H1 (cell line): ENCODE data around the gene LRRC63. TPM values are rescaled to one million over a fixed set of nuclear protein-coding genes. Genes with fewer than 3 reads are reported as not detected.

Experiments used
- CTCF ChIA-PET: fragments of 300-600 bp; sonication (Branson Sonifier 250); formaldehyde crosslinking; loops from one replicate; lab custom pipeline; 2021; ENCODE audit not compliant: partially characterized antibody; lab: Charles Lee
- POLR2A ChIA-PET: fragments of 300-600 bp; sonication (Branson Sonifier 250); formaldehyde crosslinking; loops from one replicate; lab custom pipeline; 2021; ENCODE audit warnings: inconsistent platforms; ENCODE audit not compliant: partially characterized antibody; lab: Charles Lee
- DNase-seq, 2 experiments: peaks; one replicate each; pipeline versions ENCODE4 v3.0.0 to v3.0.0-alpha.2; 2010 to 2022; ENCODE audit warnings: low spot score in 2 of 2, low read depth in 1 of 2, mixed read lengths in 1 of 2
- FAIRE-seq: peaks from 2 replicates; lab custom pipeline; 2011; peaks lifted over from hg19 to GRCh38; lab: Jason Lieb, UNC
- H2AFZ ChIP-seq: 2 replicates; pipeline ENCODE4 v1.8.1; 2012; ENCODE audit warnings: low read length, inconsistent platforms
- H2AK5ac ChIP-seq: 2 replicates; pipeline ENCODE4 v1.6.1; 2013; ENCODE audit warnings: low read depth, low read length
- H2BK120ac ChIP-seq: replicated peaks from 2 replicates; pipeline ENCODE3; 2013; ENCODE audit warnings: low read depth, low read length, inconsistent platforms
- H2BK12ac ChIP-seq: 2 replicates; pipeline ENCODE4 v1.6.1; 2013; ENCODE audit warnings: low read depth, low read length
- H2BK15ac ChIP-seq: 2 replicates; pipeline ENCODE4 v1.6.1; 2013; ENCODE audit warnings: low read length
- H2BK20ac ChIP-seq: 2 replicates; pipeline ENCODE4 v1.6.1; 2013; ENCODE audit warnings: low read length
- H2BK5ac ChIP-seq: 2 replicates; pipeline ENCODE4 v1.6.1; 2013; ENCODE audit warnings: low read depth, low read length
- H3K14ac ChIP-seq: 2 replicates; pipeline ENCODE4 v1.6.1; 2013; ENCODE audit warnings: inconsistent platforms; ENCODE audit not compliant: insufficient read length
- H3K18ac ChIP-seq: 2 replicates; pipeline ENCODE4 v1.6.1; 2013; ENCODE audit warnings: low read length; ENCODE audit errors: extremely low read depth
- H3K23ac ChIP-seq: 2 replicates; pipeline ENCODE4 v1.6.1; 2013; ENCODE audit warnings: inconsistent platforms; ENCODE audit not compliant: insufficient read length
- H3K23me2 ChIP-seq: 2 replicates; pipeline ENCODE4 v1.6.1; 2013; ENCODE audit warnings: low read depth, low read length
- H3K27ac ChIP-seq: 2 replicates; pipeline ENCODE4 v1.6.1; 2011; ENCODE audit warnings: low read depth, low read length, inconsistent platforms
- H3K27me3 ChIP-seq, 4 experiments: replicated peaks in 1 of 4; 1 replicate in 1 of 4; 2 replicates in 3 of 4; pipeline versions ENCODE4 v1.6.1 to v1.8.1; 2011 to 2013; ENCODE audit warnings: low read length in 3 of 4, mild to moderate bottlenecking in 3 of 4, inconsistent platforms in 2 of 4, mixed read lengths in 2 of 4, moderate library complexity in 1 of 4; ENCODE audit not compliant: control insufficient read depth in 3 of 4, insufficient read depth in 3 of 4; ENCODE audit errors: extremely low read depth in 1 of 4
- H3K36me3 ChIP-seq, 4 experiments: 2 replicates each; pipeline versions ENCODE4 v1.6.1 to v1.8.1; 2011 to 2013; ENCODE audit warnings: mild to moderate bottlenecking in 4 of 4, low read length in 3 of 4, moderate library complexity in 2 of 4, control low read depth in 1 of 4, inconsistent platforms in 1 of 4; ENCODE audit not compliant: insufficient read depth in 4 of 4, control insufficient read depth in 2 of 4
- H3K4ac ChIP-seq: replicated peaks from 2 replicates; pipeline ENCODE3; 2013; ENCODE audit warnings: low read length, low read depth, mixed read lengths, inconsistent platforms; ENCODE audit not compliant: insufficient read length
- H3K4me1 ChIP-seq, 4 experiments: replicated peaks in 1 of 4; 1 replicate in 1 of 4; 2 replicates in 3 of 4; pipeline versions ENCODE4 v1.6.1 to v1.8.1; 2011 to 2013; ENCODE audit warnings: low read length in 3 of 4, inconsistent platforms in 2 of 4, mixed read lengths in 1 of 4; ENCODE audit not compliant: insufficient read depth in 4 of 4, control insufficient read depth in 3 of 4
- H3K4me2 ChIP-seq, 2 experiments: 2 replicates each; pipeline versions ENCODE4 v1.6.1 to v1.8.1; 2011 to 2013; ENCODE audit warnings: low read depth in 2 of 2, low read length in 2 of 2, control low read depth in 1 of 2, inconsistent platforms in 1 of 2, mild to moderate bottlenecking in 1 of 2; ENCODE audit not compliant: insufficient read depth in 1 of 2
- H3K4me3 ChIP-seq, 4 experiments: fragments of 200-600, 300-600 bp in 1 of 4; sonication (generic), shearing (Covaris generic), sonication (Bioruptor Twin) in 1 of 4; 2 replicates each; pipeline versions ENCODE4 v1.5.1 to v1.8.1; 2011 to 2016; ENCODE audit warnings: low read length in 4 of 4, low read depth in 3 of 4, control low read depth in 2 of 4, inconsistent platforms in 2 of 4, mild to moderate bottlenecking in 2 of 4, mixed read lengths in 1 of 4, moderate library complexity in 1 of 4; ENCODE audit not compliant: insufficient read depth in 2 of 4; ENCODE audit errors: extremely low read depth in 1 of 4
- H3K56ac ChIP-seq: replicated peaks from 2 replicates; pipeline ENCODE3; 2013; ENCODE audit warnings: low read depth, mild to moderate bottlenecking, mixed read lengths, low read length, inconsistent platforms; ENCODE audit not compliant: insufficient read length
- H3K79me1 ChIP-seq: 2 replicates; pipeline ENCODE4 v1.6.1; 2013; ENCODE audit warnings: low read depth, low read length, control low read depth
- H3K79me2 ChIP-seq, 2 experiments: 2 replicates each; pipeline versions ENCODE4 v1.6.1 to v1.8.1; 2012 to 2013; ENCODE audit warnings: low read length in 2 of 2, mild to moderate bottlenecking in 2 of 2, inconsistent platforms in 1 of 2; ENCODE audit not compliant: insufficient read depth in 2 of 2, control insufficient read depth in 1 of 2
- H3K9ac ChIP-seq, 4 experiments: replicated peaks in 1 of 4; 1 replicate in 1 of 4; 2 replicates in 3 of 4; pipeline versions ENCODE4 v1.6.1 to v1.8.1; 2011 to 2013; ENCODE audit warnings: low read depth in 3 of 4, low read length in 3 of 4, control low read depth in 2 of 4, mild to moderate bottlenecking in 2 of 4, moderate library complexity in 2 of 4, inconsistent platforms in 1 of 4; ENCODE audit errors: extremely low read depth in 1 of 4
- H3K9me3 ChIP-seq, 2 experiments: 2 replicates each; pipeline versions ENCODE4 v1.6.1 to v1.8.1; 2012 to 2013; ENCODE audit warnings: mild to moderate bottlenecking in 2 of 2, moderate library complexity in 2 of 2, control low read depth in 1 of 2, inconsistent platforms in 1 of 2, low read depth in 1 of 2, low read length in 1 of 2, mixed read lengths in 1 of 2; ENCODE audit not compliant: insufficient read depth in 2 of 2
- H4K20me1 ChIP-seq, 2 experiments: replicated peaks in 1 of 2; 2 replicates each; pipeline versions ENCODE3 to v1.8.1; 2011 to 2013; ENCODE audit warnings: inconsistent platforms in 2 of 2, low read length in 2 of 2, mild to moderate bottlenecking in 1 of 2; ENCODE audit not compliant: insufficient read depth in 2 of 2, control insufficient read depth in 1 of 2
- H4K5ac ChIP-seq: 2 replicates; pipeline ENCODE4 v1.6.1; 2013; ENCODE audit warnings: low read length, low read depth, mixed read lengths, inconsistent platforms; ENCODE audit not compliant: insufficient read length
- H4K8ac ChIP-seq: 2 replicates; pipeline ENCODE4 v1.8.0; 2013; ENCODE audit warnings: mild to moderate bottlenecking, moderate library complexity, low read length, inconsistent platforms; ENCODE audit not compliant: insufficient read depth; ENCODE audit errors: extremely low read depth
- H4K91ac ChIP-seq: replicated peaks from 2 replicates; pipeline ENCODE3; 2013; ENCODE audit warnings: low read length, mixed read lengths, inconsistent platforms; ENCODE audit not compliant: insufficient read length
- CHD2 ChIP-seq: IDR thresholded peaks from 2 replicates; pipeline ENCODE4 v1.6.1; 2012; ENCODE audit warnings: low read length, improper control_type of control experiment
- EGR1 ChIP-seq: IDR thresholded peaks from 2 replicates; pipeline ENCODE4 v1.6.1; 2011; ENCODE audit warnings: low read depth, low read length, borderline replicate concordance
- KDM1A ChIP-seq: fragments of 200-600, 300-600 bp; sonication (generic); IDR thresholded peaks from 2 replicates; pipeline ENCODE4 v1.7.1; 2016; ENCODE audit warnings: mild to moderate bottlenecking, low read length, borderline replicate concordance
- KDM5A ChIP-seq: fragments of 200-600 bp; IDR thresholded peaks from 2 replicates; pipeline ENCODE4 v1.7.1; 2012; ENCODE audit warnings: mild to moderate bottlenecking, low read length, inconsistent platforms, mixed read lengths
- MAFK ChIP-seq: IDR thresholded peaks from 2 replicates; pipeline ENCODE4 v1.6.1; 2012; ENCODE audit warnings: low read depth, mild to moderate bottlenecking, improper control_type of control experiment, low read length
- NANOG ChIP-seq: IDR thresholded peaks from 2 replicates; pipeline ENCODE4 v1.6.1; 2011; ENCODE audit warnings: low read length, low read depth, mild to moderate bottlenecking, inconsistent platforms; ENCODE audit not compliant: insufficient read depth, poor library complexity, severe bottlenecking
- SRF ChIP-seq: IDR thresholded peaks from 2 replicates; pipeline ENCODE4 v1.6.1; 2011; ENCODE audit warnings: mild to moderate bottlenecking, low read depth, low read length, moderate library complexity
- SUZ12 ChIP-seq: fragments of 200-600 bp; sonication (generic); IDR thresholded peaks from 2 replicates; pipeline ENCODE4 v1.6.1; 2012; ENCODE audit warnings: mild to moderate bottlenecking, inconsistent platforms, low read length, moderate library complexity, mixed read lengths
- TAF7 ChIP-seq: optimal IDR thresholded peaks from 2 replicates; pipeline ENCODE3; 2011; ENCODE audit warnings: low read depth, mild to moderate bottlenecking, inconsistent platforms, low read length, moderate library complexity, borderline replicate concordance
- TCF12 ChIP-seq: IDR thresholded peaks from 2 replicates; pipeline ENCODE4 v1.6.1; 2011; ENCODE audit warnings: low read depth, mild to moderate bottlenecking, low read length
- USF2 ChIP-seq: IDR thresholded peaks from 2 replicates; pipeline ENCODE4 v1.6.1; 2011; ENCODE audit warnings: low read length, improper control_type of control experiment
- WGBS, 2 experiments: shearing (Covaris generic) in 1 of 2; methylation state at CpG; one replicate each; pipeline versions ENCODE4 v1.1.6 to v1.1.7; 2013 to 2015; ENCODE audit warnings: low lambda C conversion rate in 2 of 2, mixed read lengths in 2 of 2, inconsistent platforms in 1 of 2, low coverage in 1 of 2, missing lambda C conversion rate in 1 of 2; ENCODE audit not compliant: insufficient replicate concordance in 2 of 2, insufficient coverage in 1 of 2, insufficient read length in 1 of 2; ENCODE audit errors: extremely low coverage in 1 of 2, missing lambda C conversion rate in 1 of 2; 5-methylcytosine and 5-hydroxymethylcytosine counted together
- polyA plus RNA-seq, 7 experiments: library from polyadenylated mRNA; depleted of rRNA in 3 of 7; stranded (reverse) in 5 of 7; unstranded in 2 of 7; fragments of >200 nt in 5 of 7; fragments of 200-250 nt in 2 of 7; gene quantifications; 1 replicate in 5 of 7; 2 replicates in 1 of 7; 4 replicates in 1 of 7; pipeline versions ENCODE4 v1.2.1 to v1.2.3, GENCODE V29; 2011 to 2013; ENCODE audit warnings: missing spikeins in 2 of 7, mixed read lengths in 2 of 7
- total RNA-seq: library from RNA; stranded (reverse); fragmentation: NEBNext Ultra II Directional; extraction: Animal tissue kit (Norgen Biotek cat#: 25700); gene quantifications from 2 replicates; pipeline ENCODE4 v1.2.1, GENCODE V29; 2021

The LRRC63 gene
- total and polyA plus RNA-seq, 2 of the 8 experiments (the other 6 are each of a cell fraction or from before 2014, with no cell fraction given) = not detected

DNA sequence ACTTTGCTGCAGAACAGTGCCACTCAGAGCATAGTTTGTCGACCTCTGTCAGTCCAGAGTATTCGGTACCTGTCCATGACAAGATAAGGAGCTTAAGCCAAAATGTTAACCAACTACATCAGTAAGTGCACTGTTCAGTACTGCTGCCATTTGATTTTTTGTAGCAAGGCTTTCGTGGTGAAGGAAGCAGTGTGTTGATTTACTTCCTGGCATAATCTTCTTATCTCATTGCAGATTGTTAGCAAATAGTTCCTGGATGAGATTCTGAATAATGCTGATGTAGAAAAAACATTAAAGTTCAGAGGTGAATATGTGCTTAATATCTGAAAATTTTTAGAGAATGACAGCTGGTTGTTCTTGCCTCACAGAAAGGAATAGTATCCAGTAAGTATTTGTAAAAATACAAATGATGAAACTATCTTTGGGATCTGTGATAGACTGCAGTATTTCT lies 85.7 kb downstream of the LRRC63 start:
- H2AFZ ChIP-seq = no peak overlapping the region
- WGBS, 2 experiments = 98% methylated on average over 3 of the region's 3 CpGs; no CpG with 5 or more reads in 1 of the 2 experiments
- no peaks in the 10 kb centered on the region for H3K4me1 ChIP-seq
- no peak overlapping the region for H3K4me3 ChIP-seq
- H4K20me1 ChIP-seq = no peaks in the 10 kb centered on the region
- H4K8ac ChIP-seq = no peak overlapping the region
- no peak overlapping the region for H3K56ac ChIP-seq
- H3K27me3 ChIP-seq = no peaks in the 10 kb centered on the region; a peak in 1 of 7 replicates
- H3K4ac ChIP-seq = no peak overlapping the region
- no peak overlapping the region for H2BK120ac ChIP-seq
- no peak overlapping the region for H3K27ac ChIP-seq
- H3K36me3 ChIP-seq = no peaks in the 10 kb centered on the region
- H2BK12ac ChIP-seq = no peak overlapping the region
- H2BK5ac ChIP-seq = no peak overlapping the region
- H3K18ac ChIP-seq = no peak overlapping the region
- no peaks in the 10 kb centered on the region for H3K79me1 ChIP-seq
- ChIA-PET POLR2A (no interaction called here), CTCF (interaction anchor here (1.1 to 1.9 kb wide), 2 partner anchors 9 to 24 kb away, joined by 3 to 6 read pairs; no protein-coding TSS in a partner anchor)
- no peak overlapping the region for H4K5ac ChIP-seq
- no peak overlapping the region for H3K14ac ChIP-seq
- H2BK15ac ChIP-seq = no peak overlapping the region
- no peak overlapping the region for H2AK5ac ChIP-seq
- no peaks in the 10 kb centered on the region for H3K23me2 ChIP-seq
- no peak overlapping the region for H2BK20ac ChIP-seq
- DNase-seq (no peak), FAIRE-seq (no peak)
- no peaks in the 10 kb centered on the region for H3K79me2 ChIP-seq
- no peak overlapping the region for H3K4me2 ChIP-seq
- H4K91ac ChIP-seq = no peak overlapping the region
- no peak for TF ChIP-seq NANOG
- no peak for TF ChIP-seq EGR1
- TF ChIP-seq KDM1A = no peak
- no peak for TF ChIP-seq MAFK
- no peak for TF ChIP-seq USF2
- no peak for TF ChIP-seq SRF
- no peak for TF ChIP-seq CHD2
- TF ChIP-seq TAF7 = no peak
- no peak for TF ChIP-seq KDM5A
- TF ChIP-seq TCF12 = no peak
- no peak for TF ChIP-seq SUZ12
- no peaks in the 10 kb centered on the region for H3K9me3 ChIP-seq
- no peak overlapping the region for H3K9ac ChIP-seq
- H3K23ac ChIP-seq = no peak overlapping the region
